MM.1S (cell line): ENCODE data around the gene SETMAR.

Source experiments
- DNase-seq: peaks from one replicate; pipeline ENCODE4 v3.0.0-alpha.2; 2015
- H2AFZ ChIP-seq: fragments of 300-600 bp; sonication (generic); 2 replicates; pipeline ENCODE4 v1.6.0; 2016; ENCODE audit warnings: antibody characterized with exemption, low read length
- H3F3A ChIP-seq: fragments of 300-600 bp; sonication (generic); 2 replicates; pipeline ENCODE4 v1.6.1; 2016; ENCODE audit warnings: mild to moderate bottlenecking, antibody characterized with exemption, low read length, moderate library complexity, mixed read lengths; ENCODE audit not compliant: insufficient read depth
- H3K27ac ChIP-seq: fragments of 300-600 bp; sonication (generic); 2 replicates; pipeline ENCODE4 v1.5.1; 2016; ENCODE audit warnings: mild to moderate bottlenecking, low read length
- H3K27me3 ChIP-seq: fragments of 300-600 bp; sonication (generic); replicated peaks from 2 replicates; pipeline ENCODE4 v1.6.0; 2016; ENCODE audit warnings: low read length; ENCODE audit not compliant: insufficient read depth
- H3K36me3 ChIP-seq: fragments of 300-600 bp; sonication (generic); replicated peaks from 2 replicates; pipeline ENCODE4 v1.6.1; 2016; ENCODE audit warnings: mild to moderate bottlenecking, low read length, mixed read lengths; ENCODE audit not compliant: insufficient read depth
- H3K4me1 ChIP-seq: fragments of 300-600 bp; sonication (generic); 2 replicates; pipeline ENCODE4 v1.6.1; 2016; ENCODE audit warnings: low read length, mixed read lengths
- H3K4me2 ChIP-seq: fragments of 300-600 bp; sonication (generic); 2 replicates; pipeline ENCODE4 v1.6.0; 2016; ENCODE audit warnings: low read depth, low read length
- H3K4me3 ChIP-seq: fragments of 300-600 bp; sonication (generic); 2 replicates; pipeline ENCODE4 v1.5.1; 2016; ENCODE audit warnings: low read length, mixed read lengths
- H3K79me2 ChIP-seq: fragments of 300-600 bp; sonication (generic); 2 replicates; pipeline ENCODE4 v1.6.1; 2016; ENCODE audit warnings: mixed run types, low read length, mixed read lengths
- H3K9ac ChIP-seq: fragments of 300-600 bp; sonication (generic); 2 replicates; pipeline ENCODE4 v1.6.1; 2016; ENCODE audit warnings: low read length, mixed read lengths
- H3K9me2 ChIP-seq: fragments of 300-600 bp; sonication (generic); replicated peaks from 2 replicates; pipeline ENCODE4 v1.6.1; 2016; ENCODE audit warnings: mild to moderate bottlenecking, low read length, mixed read lengths; ENCODE audit not compliant: insufficient read depth
- H3K9me3 ChIP-seq: fragments of 300-600 bp; sonication (generic); replicated peaks from 2 replicates; pipeline ENCODE4 v1.6.1; 2016; ENCODE audit warnings: mild to moderate bottlenecking, low read length, mixed read lengths; ENCODE audit not compliant: insufficient read depth
- H4K20me1 ChIP-seq: fragments of 300-600 bp; sonication (generic); 2 replicates; pipeline ENCODE4 v1.6.1; 2016; ENCODE audit warnings: mild to moderate bottlenecking, low read length, moderate library complexity, mixed read lengths; ENCODE audit not compliant: insufficient read depth
- CTCF ChIP-seq: fragments of 300-600 bp; sonication (generic); IDR thresholded peaks from 2 replicates; pipeline ENCODE4 v1.5.1; 2016; ENCODE audit warnings: antibody characterized with exemption, low read length, mixed read lengths
- EZH2 ChIP-seq: fragments of 300-600 bp; sonication (generic); optimal IDR thresholded peaks from 2 replicates; pipeline ENCODE3; 2017; ENCODE audit warnings: low read depth, mild to moderate bottlenecking, antibody characterized with exemption, low read length, mixed read lengths
- EZH2phosphoT487 ChIP-seq: fragments of 300-600 bp; sonication (generic); IDR thresholded peaks from 2 replicates; pipeline ENCODE4 v1.6.1; 2018; ENCODE audit warnings: antibody characterized with exemption, low read length

The SETMAR gene

GRCh38 chr3:4350789-4351163 is 47.6 kb downstream of the SETMAR start:
- peak overlapping the region; percentile 44; the same call in 1 of the 2 replicates for H3K4me3 ChIP-seq
- DNase-seq, result peak; percentile 53

DNA sequence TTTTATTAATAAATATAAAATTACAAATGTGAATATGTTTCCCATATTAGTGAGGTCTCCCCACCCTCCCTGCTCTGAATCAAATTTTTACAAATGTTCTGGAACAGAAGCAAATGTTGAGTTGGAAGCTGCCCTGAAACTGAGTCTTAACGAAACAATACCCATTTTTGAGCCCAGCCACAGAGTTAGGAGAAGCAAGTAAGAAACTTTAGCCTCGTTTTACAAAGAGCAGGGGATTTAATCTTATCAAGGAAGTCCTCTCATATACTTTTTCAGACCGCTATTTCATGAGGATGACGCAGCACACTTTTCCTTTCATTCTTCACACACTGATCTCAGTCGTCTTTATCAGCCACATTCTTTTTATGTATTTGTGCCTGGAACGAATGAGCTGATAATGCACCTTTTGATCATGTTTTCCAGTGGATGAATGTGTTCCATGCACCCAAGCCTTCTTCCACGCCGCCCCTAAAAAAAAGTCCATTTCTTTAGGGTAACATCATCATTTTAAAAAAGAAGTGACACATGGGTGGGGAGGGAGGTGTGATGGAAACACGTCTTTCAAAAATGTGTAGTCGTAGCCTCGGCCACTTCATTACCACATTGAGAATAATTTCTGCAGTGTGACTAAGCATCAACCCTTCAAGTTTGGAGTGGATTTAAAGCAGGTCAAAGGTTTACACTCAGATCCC is 48.1 kb downstream of the SETMAR start:
- H3K9me3 ChIP-seq, result no peaks in the 10 kb centered on the region
- H3K4me2 ChIP-seq, result peak overlapping the region; percentile 45
- peak overlapping the region; percentile 44 for H3K4me3 ChIP-seq
- H3K9me2 ChIP-seq, result no peaks in the 10 kb centered on the region
- H2AFZ ChIP-seq, result peak overlapping the region; percentile 55; the same call in 1 of the 2 replicates
- no peak overlapping the region for H3K27ac ChIP-seq
- H3F3A ChIP-seq, result 0 out of 2 replicates have a peak, but pooled peaks cover 3% of the 10 kb centered on the region
- peak; percentile 51 for DNase-seq
- no peaks in the 10 kb centered on the region for H3K27me3 ChIP-seq
- H3K79me2 ChIP-seq, result no peaks in the 10 kb centered on the region
- H3K36me3 ChIP-seq, result no peaks in the 10 kb centered on the region
- H3K4me1 ChIP-seq, result no peaks in the 10 kb centered on the region
- TF ChIP-seq EZH2 (no peak), EZH2phosphoT487 (no peak), CTCF (no peak)
- no peaks in the 10 kb centered on the region for H4K20me1 ChIP-seq
- H3K9ac ChIP-seq, result peak overlapping the region; percentile 17; the same call in 1 of the 2 replicates

More at GRCh38 chr3:4350789-4351163, 47.6 kb downstream of the SETMAR start:
- no peaks in the 10 kb centered on the region for H3K27me3 ChIP-seq
- H3F3A ChIP-seq, result 0 out of 2 replicates have a peak, but pooled peaks cover 3% of the 10 kb centered on the region
- H3K79me2 ChIP-seq, result no peaks in the 10 kb centered on the region
- H3K27ac ChIP-seq, result no peak overlapping the region
- H3K4me2 ChIP-seq, result peak overlapping the region; percentile 45
- TF ChIP-seq EZH2phosphoT487, result no peak
- TF ChIP-seq CTCF, result peak; percentile 72
- H4K20me1 ChIP-seq, result no peaks in the 10 kb centered on the region
- no peaks in the 10 kb centered on the region for H3K36me3 ChIP-seq
- H3K9me3 ChIP-seq, result no peaks in the 10 kb centered on the region
- peak overlapping the region; percentile 17; the same call in 1 of the 2 replicates for H3K9ac ChIP-seq
- no peaks in the 10 kb centered on the region for H3K4me1 ChIP-seq
- peak overlapping the region; percentile 55; the same call in 1 of the 2 replicates for H2AFZ ChIP-seq
- no peaks in the 10 kb centered on the region for H3K9me2 ChIP-seq

DNA sequence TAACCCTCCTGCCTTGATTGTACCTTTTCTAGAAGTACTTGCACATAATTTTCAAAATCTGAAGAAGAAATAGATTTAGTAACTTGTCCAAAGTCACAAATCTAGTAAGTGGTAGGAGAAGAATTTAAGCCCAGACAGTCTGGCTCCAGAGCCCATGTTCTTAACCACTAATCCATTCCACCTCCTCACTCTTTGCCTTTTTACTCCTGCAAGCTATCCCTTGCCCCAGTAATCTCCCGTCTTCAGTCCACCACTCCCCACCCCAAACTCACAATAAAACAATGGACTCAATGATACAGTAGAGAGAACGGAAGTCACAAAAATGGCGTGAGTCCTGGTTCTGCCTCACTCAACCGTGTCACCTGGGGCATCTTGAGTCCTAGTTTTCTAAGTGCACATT is 48.7 kb downstream of the SETMAR start:
- H3K4me2 ChIP-seq, result peak overlapping the region; percentile 45; the same call in 1 of the 2 replicates

More for the DNA sequence above, 48.7 kb downstream of the SETMAR start:
- Histone ChIP-seq H2AFZ (0 out of 2 replicates have a peak overlapping the region, but pooled peaks have one; percentile 55), H4K20me1 (no peaks in the 10 kb centered on the region), H3K79me2 (no peaks in the 10 kb centered on the region), H3K9me3 (no peaks in the 10 kb centered on the region), H3K9me2 (no peaks in the 10 kb centered on the region), H3K27ac (no peak overlapping the region), H3K9ac (no peak overlapping the region), H3K36me3 (no peaks in the 10 kb centered on the region), H3F3A (0 out of 2 replicates have a peak, but pooled peaks cover 3% of the 10 kb centered on the region), H3K4me3 (no peak overlapping the region), H3K27me3 (no peaks in the 10 kb centered on the region), H3K4me1 (no peaks in the 10 kb centered on the region)
- no peak for TF ChIP-seq EZH2
- no peak for TF ChIP-seq EZH2phosphoT487
- no peak for TF ChIP-seq CTCF
- DNase-seq, result no peak
